NB4 (cell line): ENCODE measurements around the gene GNS.
A peak's percentile ranks its signal among the peaks of the same experiment; 100 is the strongest.

Experiments
- DNase-seq: peaks from one replicate; pipeline ENCODE4 v3.0.0; 2010; ENCODE audit warnings: low read depth
- H3K4me3 ChIP-seq: one replicate; pipeline ENCODE4 v1.5.1; 2011; ENCODE audit warnings: mild to moderate bottlenecking, low read depth, low read length, moderate library complexity
- MYC ChIP-seq: IDR thresholded peaks from 2 replicates; pipeline ENCODE4 v1.6.1; 2011; ENCODE audit warnings: low read depth, low read length
- POLR2A ChIP-seq: IDR thresholded peaks from 2 replicates; pipeline ENCODE4 v1.6.1; 2011; ENCODE audit warnings: mild to moderate bottlenecking; ENCODE audit not compliant: insufficient read length; ENCODE audit errors: extremely low read depth
- TF ChIP-seq, protein P1 (sequence below): IDR thresholded peaks from 2 replicates; pipeline ENCODE4 v1.6.1; 2011; ENCODE audit warnings: low read depth, low read length
- TF ChIP-seq, protein P2 (sequence below): IDR thresholded peaks from one replicate; pipeline ENCODE4 v1.5.1; 2012; ENCODE audit warnings: low read depth, low read length

GNS gene

DNA sequence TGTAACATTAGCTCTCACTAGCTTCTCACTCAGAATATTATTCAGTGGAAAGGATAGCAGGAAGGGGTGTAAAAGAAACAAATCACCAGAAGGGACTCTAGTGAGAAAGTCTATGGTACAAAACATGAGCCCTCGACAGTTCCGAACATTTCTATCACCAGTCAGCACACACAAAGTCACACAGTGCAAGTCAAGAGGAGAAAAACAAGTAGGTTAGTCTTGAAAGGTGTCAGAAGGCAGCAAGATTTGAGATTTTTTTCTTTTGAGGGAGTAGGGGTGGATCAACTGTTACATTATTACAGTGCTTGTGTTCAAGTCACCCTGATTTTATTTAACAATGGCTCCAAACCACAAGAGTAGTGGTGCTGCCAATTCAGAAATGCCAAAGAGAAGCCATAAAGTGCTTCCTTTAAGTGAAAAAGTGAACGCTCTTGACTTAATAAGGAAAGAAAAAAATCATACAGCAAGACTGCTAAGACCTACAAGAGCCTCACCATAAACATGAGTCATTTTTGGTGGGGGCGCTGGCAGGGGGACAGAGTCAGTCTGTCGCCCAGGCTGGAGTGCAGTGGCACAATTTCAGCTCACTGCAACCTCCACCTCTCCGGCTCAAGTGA lies 42.3 kb downstream of the GNS start:
- no peak for DNase-seq
- TF ChIP-seq POLR2A: no peak
- no peak for TF ChIP-seq MYC
- TF ChIP-seq, protein P1, sequence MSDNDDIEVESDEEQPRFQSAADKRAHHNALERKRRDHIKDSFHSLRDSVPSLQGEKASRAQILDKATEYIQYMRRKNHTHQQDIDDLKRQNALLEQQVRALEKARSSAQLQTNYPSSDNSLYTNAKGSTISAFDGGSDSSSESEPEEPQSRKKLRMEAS: no peak
- TF ChIP-seq, protein P2, sequence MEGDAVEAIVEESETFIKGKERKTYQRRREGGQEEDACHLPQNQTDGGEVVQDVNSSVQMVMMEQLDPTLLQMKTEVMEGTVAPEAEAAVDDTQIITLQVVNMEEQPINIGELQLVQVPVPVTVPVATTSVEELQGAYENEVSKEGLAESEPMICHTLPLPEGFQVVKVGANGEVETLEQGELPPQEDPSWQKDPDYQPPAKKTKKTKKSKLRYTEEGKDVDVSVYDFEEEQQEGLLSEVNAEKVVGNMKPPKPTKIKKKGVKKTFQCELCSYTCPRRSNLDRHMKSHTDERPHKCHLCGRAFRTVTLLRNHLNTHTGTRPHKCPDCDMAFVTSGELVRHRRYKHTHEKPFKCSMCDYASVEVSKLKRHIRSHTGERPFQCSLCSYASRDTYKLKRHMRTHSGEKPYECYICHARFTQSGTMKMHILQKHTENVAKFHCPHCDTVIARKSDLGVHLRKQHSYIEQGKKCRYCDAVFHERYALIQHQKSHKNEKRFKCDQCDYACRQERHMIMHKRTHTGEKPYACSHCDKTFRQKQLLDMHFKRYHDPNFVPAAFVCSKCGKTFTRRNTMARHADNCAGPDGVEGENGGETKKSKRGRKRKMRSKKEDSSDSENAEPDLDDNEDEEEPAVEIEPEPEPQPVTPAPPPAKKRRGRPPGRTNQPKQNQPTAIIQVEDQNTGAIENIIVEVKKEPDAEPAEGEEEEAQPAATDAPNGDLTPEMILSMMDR: no peak
- H3K4me3 ChIP-seq: no peak overlapping the region

DNA sequence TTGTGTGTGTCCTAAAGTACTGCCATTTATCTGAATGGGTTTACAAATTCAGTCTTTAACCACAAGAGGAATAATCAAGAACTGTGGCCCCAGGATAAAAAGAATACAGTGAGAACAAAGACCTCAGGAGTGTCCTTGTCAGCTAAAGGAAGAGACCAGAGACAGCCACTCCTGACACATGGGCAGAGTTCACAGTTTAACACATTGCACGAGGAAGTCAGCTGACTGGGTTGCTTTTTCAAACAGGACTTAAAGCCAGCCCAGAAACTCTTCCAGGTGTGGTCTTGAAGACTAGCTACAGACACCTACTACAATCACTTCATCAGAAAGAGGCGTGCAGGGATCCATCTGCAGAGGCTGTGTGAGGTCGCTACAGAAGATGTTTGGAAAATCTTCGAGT lies 42.8 kb downstream of the GNS start:
- TF ChIP-seq, protein P1: no peak
- TF ChIP-seq POLR2A (no peak), MYC (no peak)
- TF ChIP-seq, protein P2: no peak
- no peak overlapping the region for H3K4me3 ChIP-seq
- DNase-seq: no peak

- H3K4me3 ChIP-seq: no peak overlapping the region
- TF ChIP-seq POLR2A (no peak), MYC (no peak)
- TF ChIP-seq, protein P1: no peak
- TF ChIP-seq, protein P2: no peak
- DNase-seq: peak; percentile 21
These were observed 44.6 kb downstream of the GNS start for GRCh38 chr12:64714551-64714968.

- TF ChIP-seq, protein P1: no peak
- TF ChIP-seq POLR2A (no peak), MYC (no peak)
- TF ChIP-seq, protein P2: no peak
- no peak overlapping the region for H3K4me3 ChIP-seq
- DNase-seq: peak; percentile 63
These were observed 45.8 kb downstream of the GNS start for GRCh38 chr12:64713376-64713775.

GRCh38 chr12:64709429-64709828 lies 49.8 kb downstream of the GNS start:
- TF ChIP-seq POLR2A (no peak), MYC (no peak)
- TF ChIP-seq, protein P1: no peak
- TF ChIP-seq, protein P2: no peak
- no peak for DNase-seq
- no peak overlapping the region for H3K4me3 ChIP-seq
